Measurements from ENCODE around the gene ARHGEF16.

ARHGEF16 gene

DNA sequence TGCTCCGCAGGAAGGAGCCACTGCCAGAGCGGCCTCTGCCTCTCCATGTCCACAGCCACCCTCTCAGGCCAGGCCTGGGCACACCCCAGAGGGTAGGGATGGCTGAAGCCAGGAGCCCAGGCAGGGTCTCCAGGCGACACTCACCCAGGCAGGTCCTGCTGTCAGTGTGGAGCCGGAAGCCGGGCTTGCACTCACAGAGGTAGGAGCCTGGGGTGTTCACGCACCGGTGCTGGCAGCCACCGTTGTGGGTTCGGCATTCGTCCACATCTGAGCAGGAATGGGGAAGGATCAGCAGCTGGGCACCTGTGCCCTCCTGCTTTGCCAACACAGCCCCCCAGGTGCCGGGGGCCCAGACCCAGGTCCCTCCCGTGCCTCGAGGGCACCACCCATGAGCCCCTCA, 69.5 kb downstream of the ARHGEF16 start:
- TF ChIP-seq, protein P1, sequence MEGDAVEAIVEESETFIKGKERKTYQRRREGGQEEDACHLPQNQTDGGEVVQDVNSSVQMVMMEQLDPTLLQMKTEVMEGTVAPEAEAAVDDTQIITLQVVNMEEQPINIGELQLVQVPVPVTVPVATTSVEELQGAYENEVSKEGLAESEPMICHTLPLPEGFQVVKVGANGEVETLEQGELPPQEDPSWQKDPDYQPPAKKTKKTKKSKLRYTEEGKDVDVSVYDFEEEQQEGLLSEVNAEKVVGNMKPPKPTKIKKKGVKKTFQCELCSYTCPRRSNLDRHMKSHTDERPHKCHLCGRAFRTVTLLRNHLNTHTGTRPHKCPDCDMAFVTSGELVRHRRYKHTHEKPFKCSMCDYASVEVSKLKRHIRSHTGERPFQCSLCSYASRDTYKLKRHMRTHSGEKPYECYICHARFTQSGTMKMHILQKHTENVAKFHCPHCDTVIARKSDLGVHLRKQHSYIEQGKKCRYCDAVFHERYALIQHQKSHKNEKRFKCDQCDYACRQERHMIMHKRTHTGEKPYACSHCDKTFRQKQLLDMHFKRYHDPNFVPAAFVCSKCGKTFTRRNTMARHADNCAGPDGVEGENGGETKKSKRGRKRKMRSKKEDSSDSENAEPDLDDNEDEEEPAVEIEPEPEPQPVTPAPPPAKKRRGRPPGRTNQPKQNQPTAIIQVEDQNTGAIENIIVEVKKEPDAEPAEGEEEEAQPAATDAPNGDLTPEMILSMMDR (conservative IDR thresholded peaks at IDR 0.05; ENCODE audit: low read depth) = no peak
- ChIA-PET CTCF (interaction anchor here (0.6 kb wide), 1 partner anchor 17 kb away, joined by 3 read pairs; no protein-coding TSS in a partner anchor), POLR2A (ENCODE audit: low non-redundant PET) (no interaction called here)
- H3K27ac ChIP-seq = peak overlapping the region; percentile 8; the same call in 1 of the 2 replicates
- no peak for DNase-seq (ENCODE audit: low spot score)

DNA sequence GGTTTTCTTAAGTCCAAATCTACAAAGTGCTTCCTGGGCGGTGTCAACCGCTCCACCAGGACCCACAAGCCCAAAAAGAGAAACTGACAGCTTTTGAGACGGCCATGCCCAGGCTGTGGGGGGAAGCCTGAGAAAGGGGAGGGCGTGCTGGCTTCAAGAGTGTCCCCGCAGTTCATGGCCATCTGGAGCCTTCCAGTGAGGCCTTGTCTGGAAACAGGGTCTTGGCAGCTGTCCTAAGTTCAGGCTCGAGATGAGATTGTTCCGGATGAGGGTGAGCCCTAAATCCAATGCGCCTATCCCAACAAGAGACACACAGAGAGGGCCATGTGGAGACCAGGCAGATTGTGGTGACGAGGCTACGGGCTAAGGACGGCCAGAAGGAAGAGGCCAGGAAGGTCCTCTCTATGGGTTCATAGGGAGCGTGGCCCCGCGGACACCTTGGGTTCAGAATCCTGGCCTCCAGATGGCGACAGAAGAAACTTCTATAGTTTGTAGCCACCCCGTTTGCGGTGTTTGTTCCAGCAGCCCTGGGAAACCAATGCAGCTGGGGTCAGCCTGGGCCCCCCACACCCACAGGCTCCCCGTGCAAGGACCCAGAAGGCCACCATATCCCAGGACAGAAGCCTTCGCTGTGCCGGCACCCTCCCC, 70.2 kb downstream of the ARHGEF16 start:
- TF ChIP-seq, protein P1 (conservative IDR thresholded peaks at IDR 0.05; ENCODE audit: low read depth) = no peak

DNA sequence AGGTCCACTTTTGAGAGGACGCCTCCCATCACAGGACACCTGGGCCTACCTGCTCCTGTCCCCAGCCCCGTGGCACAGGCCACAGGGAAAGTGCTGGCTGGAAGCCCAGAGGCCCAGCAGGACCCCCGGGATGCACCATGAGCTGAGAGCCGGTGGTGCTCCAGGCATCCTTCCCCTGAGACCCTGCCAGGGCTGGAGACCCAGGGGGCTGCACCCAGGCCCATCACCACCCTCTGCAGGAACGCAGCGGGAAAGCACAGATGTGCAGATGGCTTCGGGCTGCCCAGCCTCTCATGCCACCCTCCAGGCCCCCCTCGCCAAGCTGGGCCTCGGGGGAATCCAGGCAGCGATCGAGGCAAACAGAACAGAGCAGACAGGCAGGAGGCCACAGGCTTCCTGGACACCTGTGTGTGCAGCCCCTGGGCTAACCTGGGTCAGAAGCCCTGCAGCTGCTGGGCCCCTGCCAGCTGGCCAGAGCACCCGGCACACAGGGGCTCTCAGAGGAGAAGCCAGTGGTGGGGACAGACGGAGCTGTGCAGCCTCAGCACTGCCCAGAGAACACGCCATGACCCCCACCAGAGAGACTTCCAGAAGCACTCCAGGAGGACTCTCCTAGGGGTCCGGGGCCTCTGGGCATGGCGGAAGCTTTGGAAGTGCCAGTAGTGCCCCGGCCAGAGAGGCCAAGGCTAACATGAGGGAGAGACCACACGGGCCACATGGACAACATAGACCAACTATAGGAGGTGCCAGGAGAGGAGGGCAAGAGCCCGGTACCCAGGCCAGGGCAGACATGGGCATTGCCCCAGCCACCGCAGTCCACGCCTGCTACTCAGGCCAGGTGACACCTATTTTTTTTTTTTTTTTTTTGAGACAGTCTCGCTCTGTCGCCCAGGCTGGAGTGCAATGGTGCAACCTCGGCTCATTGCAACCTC, 71.4 kb downstream of the ARHGEF16 start:
- no peak for DNase-seq (ENCODE audit: low spot score)
- TF ChIP-seq, protein P1 (conservative IDR thresholded peaks at IDR 0.05; ENCODE audit: low read depth) = no peak
- ChIA-PET POLR2A (ENCODE audit: low non-redundant PET) (no interaction called here), CTCF (interaction anchor here (0.6 to 0.7 kb wide), 2 partner anchors 107 to 201 kb away, joined by 4 read pairs; no protein-coding TSS in a partner anchor)
- peak overlapping the region; percentile 8; the same call in 1 of the 2 replicates for H3K27ac ChIP-seq

More for the DNA sequence above, 70.2 kb downstream of the ARHGEF16 start:
- ChIA-PET CTCF (interaction anchor here (0.6 kb wide), 2 partner anchors 17 to 202 kb away, joined by 3 to 4 read pairs; no protein-coding TSS in a partner anchor), POLR2A (ENCODE audit: low non-redundant PET) (no interaction called here)
- no peak for DNase-seq (ENCODE audit: low spot score)
- H3K27ac ChIP-seq = peak overlapping the region; percentile 8; the same call in 1 of the 2 replicates

DNA sequence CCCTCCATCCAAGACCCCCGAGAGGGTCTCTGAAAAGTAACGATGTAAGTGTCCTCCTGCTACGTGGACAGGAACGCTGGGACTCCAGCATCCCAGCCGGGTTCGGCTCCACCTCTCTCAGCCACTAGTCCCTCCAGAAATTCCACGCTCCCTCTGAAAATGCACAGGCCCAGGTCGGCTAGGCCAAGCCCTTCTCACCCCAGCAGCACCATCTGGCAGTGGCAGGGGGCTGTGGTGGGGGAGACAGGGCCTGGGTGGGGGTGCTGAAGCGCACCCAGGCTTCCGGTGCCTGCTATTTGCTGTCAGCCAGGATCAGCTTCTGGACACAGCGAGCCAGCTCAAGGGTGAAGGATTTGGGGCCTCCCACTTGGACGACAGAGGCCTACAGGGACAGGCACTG, 73.3 kb downstream of the ARHGEF16 start:
- CTCF ChIA-PET = no interaction called here

DNA sequence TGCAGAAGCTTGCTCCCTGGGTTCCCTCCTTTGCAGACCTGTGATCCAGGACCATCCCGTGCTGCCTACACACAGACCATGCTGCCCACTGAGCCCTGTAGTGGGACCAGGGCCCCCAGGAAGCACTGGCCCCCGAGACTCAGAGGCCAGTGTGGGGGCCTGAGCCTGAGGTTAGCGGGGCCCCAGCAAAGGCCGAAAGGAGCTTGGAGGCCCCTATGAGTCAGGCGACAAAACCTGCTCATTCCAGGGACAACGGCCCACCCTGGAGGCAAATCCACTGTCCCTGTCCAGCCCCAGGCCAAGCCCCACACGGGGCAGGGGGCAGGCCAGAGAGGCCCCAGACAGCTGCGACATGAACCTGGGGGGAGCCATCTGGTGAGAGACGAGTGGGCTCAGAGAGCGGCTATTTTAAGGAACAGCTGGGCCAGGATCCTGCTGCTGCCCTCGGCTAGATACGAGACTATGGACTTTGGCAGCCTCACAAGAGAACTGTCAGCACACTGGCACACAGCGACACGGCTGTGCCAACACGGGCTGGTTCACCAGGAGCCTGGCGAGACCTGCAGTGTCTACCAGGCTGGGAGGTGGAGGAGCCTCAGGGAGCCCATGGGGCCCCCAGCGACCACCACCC, 74.7 kb downstream of the ARHGEF16 start:
- DNase-seq (ENCODE audit: low spot score) = no peak
- POLR2A ChIA-PET (ENCODE audit: low non-redundant PET) = no interaction called here
- CTCF ChIA-PET = interaction anchor here (0.6 to 1.3 kb wide), 5 partner anchors 11 to 76 kb away, joined by 3 to 7 read pairs (median 3); no protein-coding TSS in a partner anchor
- TF ChIP-seq, protein P1 (conservative IDR thresholded peaks at IDR 0.05; ENCODE audit: low read depth) = no peak
- peak overlapping the region; percentile 94 for H3K27ac ChIP-seq

More for the DNA sequence above, 73.3 kb downstream of the ARHGEF16 start:
- H3K27ac ChIP-seq = 0 out of 2 replicates have a peak overlapping the region, but pooled peaks have one; percentile 4
- TF ChIP-seq, protein P1 (conservative IDR thresholded peaks at IDR 0.05; ENCODE audit: low read depth) = no peak
- DNase-seq (ENCODE audit: low spot score) = no peak
- POLR2A ChIA-PET (ENCODE audit: low non-redundant PET) = no interaction called here
